GM19351 (cell line): ENCODE results near the gene SORBS2.

Experiments used
- ATAC-seq: cut with Tn5 transposase; IDR thresholded peaks from one replicate; pipeline ENCODE4 v1.9.1; 2021; ENCODE audit warnings: mild to moderate bottlenecking, moderate library complexity; ENCODE audit not compliant: unreplicated experiment

The SORBS2 gene

GRCh38 chr4:185644408-185644807 lies 167.6 kb downstream of the SORBS2 start:
- ATAC-seq, result no peak

DNA sequence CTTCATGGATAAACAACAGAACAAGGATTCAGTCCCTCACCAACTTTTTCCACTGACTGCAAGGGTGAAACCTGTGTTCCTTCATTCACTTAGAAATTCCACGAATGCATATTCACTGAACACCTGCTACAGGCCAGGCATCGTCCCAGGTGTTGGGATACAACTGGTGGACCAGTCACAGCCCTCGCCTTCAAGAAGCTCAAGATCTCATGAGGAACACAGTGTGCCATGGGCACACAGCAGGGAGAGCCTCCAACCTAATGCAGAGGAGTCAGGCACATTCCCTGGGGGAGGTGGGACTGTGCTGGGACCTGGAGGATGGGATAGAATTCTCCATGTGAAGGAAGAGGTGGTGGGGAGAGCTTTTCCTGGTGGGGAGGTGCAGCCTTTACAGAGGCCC lies 169.1 kb downstream of the SORBS2 start:
- ATAC-seq, result no peak

DNA sequence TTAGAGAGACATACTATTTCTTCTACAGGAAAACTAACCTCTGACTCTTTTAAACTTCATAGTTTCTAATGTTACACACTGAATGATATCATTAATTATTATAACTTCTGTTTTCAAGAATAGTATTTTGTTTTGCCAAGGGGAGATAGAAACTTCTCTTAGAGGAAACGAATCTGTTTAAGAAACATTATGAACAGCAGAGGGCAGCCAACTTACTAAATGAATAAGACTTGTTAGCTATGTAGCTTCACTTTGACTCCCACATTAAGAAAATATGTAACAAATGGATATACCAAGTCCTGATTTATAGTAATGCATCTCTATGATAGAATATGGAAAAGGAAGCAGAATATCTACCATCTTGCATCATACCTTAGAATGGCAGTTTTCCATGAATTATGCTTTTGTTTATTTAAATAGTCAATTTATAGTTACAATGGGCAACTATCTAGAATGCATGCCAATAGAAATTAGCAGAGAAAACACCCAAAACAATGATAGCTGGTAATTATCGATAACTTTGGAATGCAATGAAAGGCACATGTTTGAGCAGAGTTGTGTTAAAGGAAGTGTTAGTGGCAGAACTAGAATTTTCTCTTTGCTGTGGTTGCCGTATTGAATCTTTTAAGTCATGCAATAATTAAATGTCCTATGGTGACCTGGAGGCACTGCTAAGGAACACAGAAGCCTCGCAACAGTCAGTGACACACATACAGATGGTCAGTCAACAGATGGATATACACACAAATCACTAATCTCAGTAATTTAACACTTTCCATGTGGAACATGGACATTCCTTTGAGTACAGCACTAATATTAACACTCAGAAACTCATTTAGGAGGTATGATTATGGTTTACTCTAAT lies 171.0 kb downstream of the SORBS2 start:
- no peak for ATAC-seq

- no peak for ATAC-seq
Measured at GRCh38 chr4:185638548-185639301, 173.3 kb downstream of the SORBS2 start.

GRCh38 chr4:185638093-185638492 lies 173.9 kb downstream of the SORBS2 start:
- no peak for ATAC-seq

GRCh38 chr4:185637163-185637875 lies 174.7 kb downstream of the SORBS2 start:
- no peak for ATAC-seq

GRCh38 chr4:185634066-185634652 lies 177.8 kb downstream of the SORBS2 start:
- no peak for ATAC-seq

- ATAC-seq, result no peak
Measured at GRCh38 chr4:185626798-185627197, 185.2 kb downstream of the SORBS2 start.

DNA sequence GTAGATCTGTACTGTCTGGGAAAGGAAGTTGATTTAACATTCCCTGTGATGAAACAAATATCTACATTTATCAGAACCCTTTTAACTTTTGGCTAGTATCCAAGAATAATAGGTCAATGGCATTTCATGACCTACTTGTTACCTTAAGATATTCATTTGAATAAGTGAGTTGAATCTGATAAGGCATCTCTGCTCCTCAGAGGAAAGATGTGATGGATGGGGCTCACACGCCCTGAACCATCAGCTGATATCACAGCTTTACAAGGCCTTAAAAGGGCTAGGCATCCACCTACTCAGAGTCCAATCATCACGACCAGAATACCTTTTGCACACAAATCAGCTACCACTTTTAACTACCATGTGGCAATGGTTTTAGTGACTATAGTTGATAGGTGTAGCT lies 186.5 kb downstream of the SORBS2 start:
- ATAC-seq, result no peak

- ATAC-seq, result no peak
Measured at GRCh38 chr4:185624259-185624589, 187.8 kb downstream of the SORBS2 start.

DNA sequence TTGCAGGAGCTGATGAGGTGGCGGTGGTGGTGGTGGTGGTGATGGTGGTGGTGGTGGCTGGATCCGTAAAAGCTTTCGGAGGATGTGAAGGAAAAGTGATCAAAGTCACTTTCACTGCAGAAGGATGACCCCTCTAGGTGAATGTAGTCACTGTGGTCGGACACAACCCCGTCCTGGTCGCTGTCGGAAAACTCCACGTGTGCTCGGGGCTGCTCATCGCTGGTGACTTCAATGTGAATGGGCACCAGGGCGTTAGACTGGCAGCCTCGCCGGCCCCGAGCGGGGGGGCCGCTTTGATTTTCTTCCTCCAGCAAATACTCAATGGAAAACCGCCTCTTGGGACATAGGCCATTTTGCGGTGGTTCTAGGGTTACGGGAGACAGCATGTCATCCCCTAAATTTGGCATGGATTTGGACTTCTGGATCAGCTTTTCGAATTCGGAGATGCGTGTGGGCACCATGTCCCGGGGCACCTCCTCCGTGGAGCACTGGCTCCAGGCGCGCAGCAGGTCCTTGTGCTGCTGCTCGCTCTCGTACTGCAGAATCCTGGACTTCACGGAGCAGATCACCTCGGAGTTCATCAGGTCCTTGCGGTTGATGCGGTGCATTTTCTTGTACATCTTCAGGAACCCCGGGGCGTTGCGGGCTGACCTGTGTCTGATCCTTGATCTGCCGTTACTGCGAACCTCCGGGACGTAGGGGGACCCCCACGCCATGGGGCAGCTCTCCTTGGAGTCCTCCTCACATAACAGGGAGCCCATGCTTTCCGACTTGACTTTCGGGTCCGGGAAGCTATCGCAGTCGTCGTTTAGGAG lies 188.3 kb downstream of the SORBS2 start:
- no peak for ATAC-seq

- ATAC-seq, result no peak
Measured at GRCh38 chr4:185608185-185608584, 203.8 kb downstream of the SORBS2 start.

- ATAC-seq, result no peak
Measured at GRCh38 chr4:185602397-185602796, 209.6 kb downstream of the SORBS2 start.

GRCh38 chr4:185600801-185601434 lies 211.1 kb downstream of the SORBS2 start:
- ATAC-seq, result no peak

DNA sequence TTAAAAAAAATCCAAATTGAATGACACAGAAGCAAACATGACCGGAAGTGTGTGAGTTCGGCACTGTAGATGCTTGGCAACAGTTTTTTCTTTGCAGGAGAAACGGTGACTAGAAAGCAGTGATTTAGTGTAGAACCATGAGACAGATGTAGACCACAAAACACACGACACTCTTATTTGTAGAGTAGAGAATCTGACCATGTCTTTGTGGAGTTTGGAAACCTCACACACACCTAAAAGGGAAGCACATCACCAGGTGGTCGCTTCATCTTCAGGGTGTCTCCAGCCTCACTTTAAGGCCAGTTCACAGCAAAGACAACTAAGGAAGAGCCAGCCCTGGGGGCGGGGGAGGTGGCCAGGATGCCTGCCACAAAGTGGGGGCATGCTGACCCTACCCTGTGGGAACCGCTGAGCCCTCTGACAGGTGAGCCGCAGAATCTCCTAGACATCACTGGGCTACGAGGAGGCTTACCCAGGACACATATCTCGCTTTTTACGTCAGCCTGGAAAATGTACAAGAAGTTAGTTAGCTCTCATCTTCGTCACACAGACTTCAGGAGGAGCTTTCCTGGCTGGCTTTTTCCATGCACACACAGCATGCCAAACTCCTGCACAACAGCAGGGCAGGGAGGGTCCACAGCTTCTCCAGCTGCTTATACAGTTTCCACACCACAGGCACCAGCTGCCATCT lies 212.3 kb downstream of the SORBS2 start:
- no peak for ATAC-seq

DNA sequence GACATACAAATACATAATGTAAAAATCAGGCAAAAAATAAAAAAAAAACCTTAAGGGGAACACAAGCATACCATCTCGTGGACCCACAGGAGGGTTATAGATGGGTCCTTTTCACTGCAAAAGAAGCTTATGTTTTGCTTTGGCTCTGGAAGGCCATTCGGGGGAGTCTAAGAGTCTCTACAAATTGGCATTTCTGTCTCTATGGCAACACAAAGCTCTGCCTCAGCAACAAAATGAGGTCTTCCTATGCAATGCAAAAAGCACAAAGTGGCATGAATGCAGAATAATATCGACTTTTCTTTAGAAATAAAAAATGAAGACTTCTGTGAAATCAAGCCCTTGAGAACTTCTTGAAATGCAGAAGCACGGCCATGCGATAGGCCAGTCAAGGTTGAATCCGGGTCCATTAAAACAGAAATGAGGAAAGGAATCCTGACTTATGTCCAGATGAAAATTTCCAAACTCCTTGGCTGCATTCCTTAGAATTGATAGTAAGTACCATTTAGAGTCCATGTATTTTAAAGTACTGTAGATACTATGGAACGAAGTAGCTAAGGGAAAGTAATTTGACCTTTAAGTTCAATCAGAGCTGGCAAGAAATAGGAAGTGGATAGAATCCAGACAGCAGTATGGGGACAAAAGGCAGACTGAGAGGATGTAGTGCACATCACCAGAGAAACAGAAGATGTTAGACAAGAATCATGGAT lies 213.0 kb downstream of the SORBS2 start:
- ATAC-seq, result no peak

GRCh38 chr4:185597532-185598188 lies 214.3 kb downstream of the SORBS2 start:
- peak; percentile 76 for ATAC-seq

DNA sequence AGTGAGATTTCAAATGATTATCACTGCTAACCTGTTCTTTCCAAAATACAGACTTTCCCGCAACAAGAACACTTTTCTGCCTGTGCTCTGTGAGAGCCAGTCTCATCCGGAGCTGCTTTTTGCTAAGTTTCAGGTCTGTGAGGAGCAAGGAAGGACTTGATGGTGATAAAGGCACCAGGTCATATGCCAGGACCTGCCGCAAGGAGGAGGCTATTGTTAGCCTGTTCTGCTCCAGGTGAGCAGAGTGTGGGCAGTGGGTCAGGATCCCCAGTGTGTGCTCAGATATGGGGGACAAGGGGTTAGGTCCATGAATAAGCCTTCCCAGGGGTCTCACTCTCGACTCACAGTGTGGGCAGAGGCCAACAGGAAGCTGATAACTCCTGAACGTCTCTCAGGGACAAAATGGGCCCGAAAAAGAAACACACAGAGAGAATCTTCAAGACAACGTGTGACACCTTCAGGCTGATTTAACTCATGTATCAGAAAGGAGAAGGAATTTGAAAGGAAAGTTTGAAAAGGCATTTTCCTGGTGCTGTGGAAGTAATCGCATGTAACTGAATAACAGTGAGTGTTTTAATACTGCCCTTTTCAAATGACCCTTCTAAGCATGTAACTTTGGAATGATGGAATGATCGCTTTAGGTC lies 219.0 kb downstream of the SORBS2 start:
- no peak for ATAC-seq
